Nucleus accumbens (tissue), 56 donors: ENCODE measurements around the gene PEX6.

Source experiments
- DNase-seq, 56 donors: peaks; one replicate each; lab custom pipeline; 2025; lab: John Stamatoyannopoulos, UW

PEX6 gene

GRCh38 chr6:42938428-42938796 lies 40.6 kb downstream of the PEX6 start:
- DNase-seq, result no peak

GRCh38 chr6:42937548-42938427 lies 41.2 kb downstream of the PEX6 start:
- no peak for DNase-seq

GRCh38 chr6:42936398-42936797 lies 42.6 kb downstream of the PEX6 start:
- DNase-seq, result no peak

- no peak for DNase-seq
These were observed 43.7 kb downstream of the PEX6 start for GRCh38 chr6:42935322-42935721.

GRCh38 chr6:42933205-42933604 lies 45.8 kb downstream of the PEX6 start:
- no peak for DNase-seq

GRCh38 chr6:42932412-42932811 lies 46.6 kb downstream of the PEX6 start:
- DNase-seq, result no peak

- DNase-seq, result peak in 19 of 56 donors; percentile 18 to 72 (median 40)
These were observed 49.1 kb downstream of the PEX6 start for GRCh38 chr6:42929821-42930360.

GRCh38 chr6:42928986-42929820 lies 49.8 kb downstream of the PEX6 start, which contains the start of gene CNPY3:
Gene CNPY3, plus strand, starts transcription at chr6:42929480. Its CDS starts 91 bp downstream, at chr6:42929571.
- peak; percentile 56 to 99 (median 90) for DNase-seq

GRCh38 chr6:42925248-42925857 lies 53.6 kb downstream of the PEX6 start:
- DNase-seq, result no peak

- DNase-seq, result no peak
These were observed 55.3 kb downstream of the PEX6 start for GRCh38 chr6:42923666-42924065.

- no peak for DNase-seq
These were observed 57.2 kb downstream of the PEX6 start for GRCh38 chr6:42921801-42922200.

GRCh38 chr6:42916288-42916687 lies 62.7 kb downstream of the PEX6 start:
- no peak for DNase-seq

GRCh38 chr6:42915732-42916131 lies 63.2 kb downstream of the PEX6 start, which contains the start of gene PTCRA:
Gene PTCRA, plus strand, starts transcription at chr6:42916053. Its CDS starts 17 bp downstream, at chr6:42916070.
- DNase-seq, result no peak

- DNase-seq, result no peak
These were observed 64.4 kb downstream of the PEX6 start for GRCh38 chr6:42914546-42914945.
